Measurements from ENCODE around the gene PPFIA1. TPM values are rescaled to one million over a fixed set of nuclear protein-coding genes. Genes with fewer than 3 reads are reported as not detected.

PPFIA1 gene
- total RNA-seq, 1 experiment from 2014 or later: 113 TPM

DNA sequence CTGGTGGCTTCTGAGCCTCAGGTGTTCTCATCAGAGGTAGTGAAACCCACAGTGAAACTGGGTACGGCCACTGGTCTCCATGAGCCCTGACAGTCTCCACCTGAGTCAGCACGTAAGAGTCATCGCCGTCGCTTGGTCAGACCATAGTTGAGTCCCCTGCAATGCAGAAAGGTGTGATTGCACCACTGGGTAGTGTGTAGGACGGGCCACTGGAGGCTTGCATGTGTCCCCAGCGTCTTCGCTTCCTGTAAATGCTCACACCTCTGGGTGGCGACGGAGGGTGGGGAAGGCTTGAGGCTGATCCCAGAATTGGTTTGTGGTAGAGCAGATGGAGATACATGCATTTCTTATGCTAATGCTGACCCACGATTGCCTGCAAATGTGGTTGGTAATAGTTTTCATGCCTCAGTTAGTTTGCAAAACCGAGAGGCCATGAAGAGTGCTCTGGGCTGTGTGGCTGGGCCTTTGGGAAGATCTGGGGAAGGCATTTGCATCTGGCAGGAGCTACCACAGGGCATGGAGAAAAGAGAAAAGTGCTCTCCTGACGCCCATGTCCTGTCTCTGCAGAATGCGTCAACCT is 154.4 kb downstream of the PPFIA1 start:
- peaks cover 80% of the 10 kb centered on the region for H3K36me3 ChIP-seq (ENCODE audit: insufficient read depth, low read length, poor library complexity, severe bottlenecking)
- intact Hi-C loops (cut with micrococcal nuclease; ENCODE audit: unreplicated experiment): no loop called here
- H3K4me3 ChIP-seq (ENCODE audit: low read depth, low read length, poor library complexity, severe bottlenecking): no peak overlapping the region
- H3K4me1 ChIP-seq (ENCODE audit: insufficient read depth, low read length, poor library complexity, severe bottlenecking): no peaks in the 10 kb centered on the region
- H3K27ac ChIP-seq (ENCODE audit: low read depth, low read length, poor library complexity, severe bottlenecking): no peak overlapping the region
- no peak for DNase-seq (ENCODE audit: low spot score)
- POLR2A ChIA-PET (ENCODE audit: low non-redundant PET): no interaction called here
- no peaks in the 10 kb centered on the region for H3K27me3 ChIP-seq (replicated peaks; ENCODE audit: insufficient read depth, low read depth, low read length, poor library complexity)
- TF ChIP-seq EZH2 (IDR thresholded peaks at IDR 0.05; ENCODE audit: borderline replicate concordance, low read depth, low read length, poor library complexity, severe bottlenecking) (no peak), CTCF (conservative IDR thresholded peaks at IDR 0.05; ENCODE audit: low read depth, low read length) (no peak)
- no TSS peak for BruUV-seq (replicated peaks)
- CTCF ChIA-PET: no interaction called here
- H3K9me3 ChIP-seq (ENCODE audit: low read depth, low read length, poor library complexity, severe bottlenecking): no peaks in the 10 kb centered on the region

- intact Hi-C loops (cut with micrococcal nuclease; ENCODE audit: unreplicated experiment): no loop called here
- no peak for DNase-seq (ENCODE audit: low spot score)
- H3K9me3 ChIP-seq (ENCODE audit: low read depth, low read length, poor library complexity, severe bottlenecking): no peaks in the 10 kb centered on the region
- POLR2A ChIA-PET (ENCODE audit: low non-redundant PET): no interaction called here
- no peak overlapping the region for H3K27ac ChIP-seq (ENCODE audit: low read depth, low read length, poor library complexity, severe bottlenecking)
- no peaks in the 10 kb centered on the region for H3K4me1 ChIP-seq (ENCODE audit: insufficient read depth, low read length, poor library complexity, severe bottlenecking)
- TF ChIP-seq CTCF (conservative IDR thresholded peaks at IDR 0.05; ENCODE audit: low read depth, low read length): no peak
- no peak for TF ChIP-seq EZH2 (IDR thresholded peaks at IDR 0.05; ENCODE audit: borderline replicate concordance, low read depth, low read length, poor library complexity, severe bottlenecking)
- peaks cover 80% of the 10 kb centered on the region for H3K36me3 ChIP-seq (ENCODE audit: insufficient read depth, low read length, poor library complexity, severe bottlenecking)
- CTCF ChIA-PET: no interaction called here
- no peak overlapping the region for H3K4me3 ChIP-seq (ENCODE audit: low read depth, low read length, poor library complexity, severe bottlenecking)
- BruUV-seq (replicated peaks): no TSS peak
- H3K27me3 ChIP-seq (replicated peaks; ENCODE audit: insufficient read depth, low read depth, low read length, poor library complexity): no peaks in the 10 kb centered on the region
These were observed 156.9 kb downstream of the PPFIA1 start for GRCh38 chr11:70427436-70427835.

- Histone ChIP-seq H3K4me3 (ENCODE audit: low read depth, low read length, poor library complexity, severe bottlenecking) (no peak overlapping the region), H3K4me1 (ENCODE audit: insufficient read depth, low read length, poor library complexity, severe bottlenecking) (no peaks in the 10 kb centered on the region), H3K36me3 (ENCODE audit: insufficient read depth, low read length, poor library complexity, severe bottlenecking) (peaks cover 84% of the 10 kb centered on the region), H3K27me3 (replicated peaks; ENCODE audit: insufficient read depth, low read depth, low read length, poor library complexity) (no peaks in the 10 kb centered on the region), H3K27ac (ENCODE audit: low read depth, low read length, poor library complexity, severe bottlenecking) (no peak overlapping the region), H3K9me3 (ENCODE audit: low read depth, low read length, poor library complexity, severe bottlenecking) (no peaks in the 10 kb centered on the region)
- DNase-seq (ENCODE audit: low spot score): no peak
- POLR2A ChIA-PET (ENCODE audit: low non-redundant PET): no interaction called here
- intact Hi-C loops (cut with micrococcal nuclease; ENCODE audit: unreplicated experiment): no loop called here
- BruUV-seq (replicated peaks): no TSS peak
- TF ChIP-seq EZH2 (IDR thresholded peaks at IDR 0.05; ENCODE audit: borderline replicate concordance, low read depth, low read length, poor library complexity, severe bottlenecking) (no peak), CTCF (conservative IDR thresholded peaks at IDR 0.05; ENCODE audit: low read depth, low read length) (no peak)
- CTCF ChIA-PET: no interaction called here
These were observed 158.4 kb downstream of the PPFIA1 start for GRCh38 chr11:70428701-70429427.

Data from A673 (cell line).